Measurements from ENCODE around the gene DERL3.

The DERL3 gene

GRCh38 chr22:23812378-23812777 lies 26.4 kb downstream of the DERL3 start:
- no peaks in the 10 kb centered on the region for H3K4me1 ChIP-seq (ENCODE audit: control insufficient read depth, insufficient read depth, low read length)
- no peaks in the 10 kb centered on the region for H3K9me3 ChIP-seq (ENCODE audit: control insufficient read depth, insufficient read depth, low read length)
- no peaks in the 10 kb centered on the region for H3K27me3 ChIP-seq (ENCODE audit: control insufficient read depth, insufficient read depth, low read length)
- H3K9ac ChIP-seq (ENCODE audit: low read depth, low read length): no peak overlapping the region
- H3K36me3 ChIP-seq (ENCODE audit: control insufficient read depth, insufficient read depth, low read length): peaks cover 18% of the 10 kb centered on the region
- H3K4me3 ChIP-seq (ENCODE audit: low read depth, low read length): no peak overlapping the region

DNA sequence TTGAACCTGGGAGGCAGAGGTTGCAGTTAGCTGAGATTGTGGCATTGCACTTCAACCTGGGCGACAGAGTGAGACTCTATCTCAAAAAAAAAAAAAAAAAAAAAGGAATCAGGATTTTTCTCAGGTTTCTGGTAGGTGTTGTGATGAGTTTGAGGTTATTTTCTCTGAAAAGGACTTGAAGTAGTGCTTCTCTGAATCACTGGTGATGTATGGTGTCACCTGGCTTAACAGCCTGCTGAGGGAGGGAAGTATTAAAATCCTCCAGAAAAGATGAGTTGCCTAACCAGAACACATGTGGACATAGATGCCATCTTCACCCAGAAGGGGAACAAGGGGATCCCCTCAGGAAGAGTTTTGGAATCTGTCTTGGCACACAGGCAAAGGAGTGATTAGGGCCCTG lies 32.0 kb downstream of the DERL3 start:
- Histone ChIP-seq H3K9ac (ENCODE audit: low read depth, low read length) (no peak overlapping the region), H3K4me1 (ENCODE audit: control insufficient read depth, insufficient read depth, low read length) (no peaks in the 10 kb centered on the region), H3K4me3 (ENCODE audit: low read depth, low read length) (no peak overlapping the region), H3K36me3 (ENCODE audit: control insufficient read depth, insufficient read depth, low read length) (peaks cover 34% of the 10 kb centered on the region), H3K9me3 (ENCODE audit: control insufficient read depth, insufficient read depth, low read length) (no peaks in the 10 kb centered on the region), H3K27me3 (ENCODE audit: control insufficient read depth, insufficient read depth, low read length) (no peaks in the 10 kb centered on the region)

DNA sequence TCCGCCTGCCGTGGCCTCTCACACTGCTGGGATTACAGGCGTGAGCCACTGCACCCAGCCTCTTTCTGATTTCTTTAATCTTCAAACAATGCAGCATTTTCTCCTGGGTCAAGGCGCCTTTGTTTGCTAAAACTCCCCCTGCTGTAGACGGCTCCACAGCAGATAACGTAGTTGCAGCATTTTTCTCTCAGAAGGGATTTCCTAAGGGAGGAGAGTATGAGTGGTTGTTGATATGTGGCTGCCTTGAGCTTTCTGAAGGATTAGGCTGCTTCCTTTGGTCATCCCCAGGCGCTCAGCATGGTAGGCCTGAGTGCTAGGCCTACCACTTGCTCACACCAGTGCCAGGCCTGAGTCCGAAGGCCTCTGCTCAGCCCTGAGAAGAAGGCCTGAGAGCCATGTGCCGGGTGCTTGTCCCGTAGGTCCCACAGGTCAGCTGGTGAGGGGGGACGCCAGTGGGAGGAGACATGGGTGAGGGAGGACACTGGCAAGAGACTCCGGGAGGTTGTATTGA lies 34.0 kb downstream of the DERL3 start:
- Histone ChIP-seq H3K4me1 (ENCODE audit: control insufficient read depth, insufficient read depth, low read length) (no peaks in the 10 kb centered on the region), H3K9me3 (ENCODE audit: control insufficient read depth, insufficient read depth, low read length) (no peaks in the 10 kb centered on the region), H3K36me3 (ENCODE audit: control insufficient read depth, insufficient read depth, low read length) (peaks cover 50% of the 10 kb centered on the region), H3K9ac (ENCODE audit: low read depth, low read length) (no peak overlapping the region), H3K4me3 (ENCODE audit: low read depth, low read length) (no peak overlapping the region), H3K27me3 (ENCODE audit: control insufficient read depth, insufficient read depth, low read length) (no peaks in the 10 kb centered on the region)

GRCh38 chr22:23803001-23803819 lies 35.6 kb downstream of the DERL3 start:
- H3K9me3 ChIP-seq (ENCODE audit: control insufficient read depth, insufficient read depth, low read length): no peaks in the 10 kb centered on the region
- no peak overlapping the region for H3K9ac ChIP-seq (ENCODE audit: low read depth, low read length)
- H3K27me3 ChIP-seq (ENCODE audit: control insufficient read depth, insufficient read depth, low read length): no peaks in the 10 kb centered on the region
- peaks cover 54% of the 10 kb centered on the region for H3K36me3 ChIP-seq (ENCODE audit: control insufficient read depth, insufficient read depth, low read length)
- H3K4me3 ChIP-seq (ENCODE audit: low read depth, low read length): no peak overlapping the region
- H3K4me1 ChIP-seq (ENCODE audit: control insufficient read depth, insufficient read depth, low read length): no peaks in the 10 kb centered on the region

DNA sequence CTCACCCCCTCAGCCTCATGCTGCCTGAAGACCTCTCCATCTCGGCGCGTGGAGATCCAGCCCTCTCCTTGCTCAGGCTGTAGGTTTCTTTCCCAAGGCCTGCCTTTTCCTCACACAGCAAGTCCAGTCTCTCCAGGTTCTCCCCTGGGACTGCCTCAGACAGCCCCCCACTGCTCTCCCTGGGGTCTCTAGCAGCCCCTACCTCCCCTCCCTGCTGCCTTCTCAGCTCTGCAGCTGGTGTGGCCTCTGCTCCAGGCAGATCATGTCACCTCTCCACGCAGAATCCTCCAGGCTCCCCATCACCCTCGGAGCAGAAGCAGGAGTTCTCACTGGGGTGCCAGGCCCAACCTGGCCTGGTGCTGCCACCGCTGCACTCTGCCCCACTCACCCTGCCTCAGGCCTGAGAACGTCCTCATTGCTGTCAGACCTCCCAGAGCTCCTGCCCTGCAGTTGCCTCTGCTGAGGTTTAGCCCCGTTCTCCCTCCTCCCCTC lies 36.9 kb downstream of the DERL3 start:
- H3K4me3 ChIP-seq (ENCODE audit: low read depth, low read length): no peak overlapping the region
- H3K9ac ChIP-seq (ENCODE audit: low read depth, low read length): no peak overlapping the region
- H3K36me3 ChIP-seq (ENCODE audit: control insufficient read depth, insufficient read depth, low read length): peaks cover 56% of the 10 kb centered on the region

DNA sequence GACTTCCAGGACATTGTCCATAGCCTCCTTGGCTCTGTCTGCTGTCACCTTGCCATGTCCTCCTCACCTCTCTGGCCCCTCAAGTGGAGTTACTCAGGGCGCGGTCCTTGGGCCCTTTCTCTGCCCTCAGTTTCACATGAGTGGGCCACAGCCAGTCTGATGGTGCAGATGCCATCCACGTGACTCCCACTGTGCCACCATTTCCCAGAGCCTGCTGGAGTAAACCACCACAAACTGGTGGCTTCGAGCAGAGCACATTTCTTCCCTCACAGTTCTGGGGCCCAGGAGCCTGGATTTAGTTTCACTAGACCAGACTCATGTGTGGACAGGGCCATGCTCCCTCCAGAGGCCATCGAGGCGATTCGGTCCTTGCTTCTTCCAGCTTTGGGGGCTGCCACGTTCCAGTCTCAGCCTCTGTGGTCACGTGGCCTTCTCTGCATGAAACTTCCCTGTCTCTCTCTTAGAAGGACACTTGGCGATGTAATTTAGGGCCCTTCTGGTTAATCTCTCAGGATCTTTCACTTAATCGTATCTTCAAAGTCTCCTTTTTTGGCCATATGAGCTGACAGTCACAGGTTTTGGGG lies 37.5 kb downstream of the DERL3 start:
- Histone ChIP-seq H3K4me1 (ENCODE audit: control insufficient read depth, insufficient read depth, low read length) (no peaks in the 10 kb centered on the region), H3K27me3 (ENCODE audit: control insufficient read depth, insufficient read depth, low read length) (no peaks in the 10 kb centered on the region), H3K9me3 (ENCODE audit: control insufficient read depth, insufficient read depth, low read length) (no peaks in the 10 kb centered on the region), H3K36me3 (ENCODE audit: control insufficient read depth, insufficient read depth, low read length) (peaks cover 52% of the 10 kb centered on the region), H3K4me3 (ENCODE audit: low read depth, low read length) (no peak overlapping the region), H3K9ac (ENCODE audit: low read depth, low read length) (no peak overlapping the region)

More for the DNA sequence above, 36.9 kb downstream of the DERL3 start:
- Histone ChIP-seq H3K27me3 (ENCODE audit: control insufficient read depth, insufficient read depth, low read length) (no peaks in the 10 kb centered on the region), H3K9me3 (ENCODE audit: control insufficient read depth, insufficient read depth, low read length) (no peaks in the 10 kb centered on the region), H3K4me1 (ENCODE audit: control insufficient read depth, insufficient read depth, low read length) (no peaks in the 10 kb centered on the region)

DNA sequence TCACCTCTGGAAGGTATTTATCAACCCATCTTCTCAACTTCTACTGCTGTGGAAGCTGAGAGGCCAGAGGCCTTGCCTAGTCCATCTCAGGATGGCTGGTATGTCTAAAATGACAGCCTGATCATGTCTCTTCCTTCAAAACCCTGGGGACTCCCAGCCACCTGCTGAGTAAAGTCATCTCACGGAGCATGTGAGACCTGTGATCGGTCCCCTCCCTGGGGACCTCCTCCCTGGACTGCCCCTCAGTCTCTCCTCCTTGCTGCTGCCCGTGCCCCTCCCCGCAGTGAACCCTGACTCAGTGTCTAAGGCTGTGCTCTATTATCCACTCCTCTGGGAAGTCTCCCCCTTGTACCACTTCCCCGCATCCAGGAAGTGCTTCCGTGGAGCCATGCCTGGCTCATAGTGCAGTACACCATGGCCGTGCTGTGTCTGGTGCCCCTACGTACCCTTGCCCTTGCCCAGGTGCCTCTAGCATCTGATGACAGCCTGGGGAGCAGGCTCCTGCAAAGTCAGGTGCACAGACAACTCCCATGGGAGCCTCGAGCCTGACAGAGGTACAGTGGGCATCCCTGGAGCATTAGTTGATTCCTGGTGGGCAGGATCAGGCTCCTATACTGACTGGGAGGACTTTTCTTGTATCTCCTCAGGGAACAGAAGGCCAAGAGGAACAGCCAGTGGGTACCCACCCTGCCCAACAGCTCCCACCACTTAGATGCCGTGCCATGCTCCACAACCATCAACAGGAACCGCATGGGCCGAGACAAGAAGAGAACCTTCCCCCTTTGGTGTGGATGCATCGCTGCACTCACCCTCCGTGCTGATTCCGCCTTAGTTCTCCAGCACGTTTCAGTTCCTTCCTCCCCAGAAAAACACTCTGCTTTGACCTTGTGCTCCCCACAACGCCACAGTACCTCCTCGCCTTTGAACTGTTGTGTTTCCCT lies 38.2 kb downstream of the DERL3 start:
- peaks cover 49% of the 10 kb centered on the region for H3K36me3 ChIP-seq (ENCODE audit: control insufficient read depth, insufficient read depth, low read length)
- no peak overlapping the region for H3K4me3 ChIP-seq (ENCODE audit: low read depth, low read length)
- no peaks in the 10 kb centered on the region for H3K9me3 ChIP-seq (ENCODE audit: control insufficient read depth, insufficient read depth, low read length)
- H3K27me3 ChIP-seq (ENCODE audit: control insufficient read depth, insufficient read depth, low read length): no peaks in the 10 kb centered on the region
- no peak overlapping the region for H3K9ac ChIP-seq (ENCODE audit: low read depth, low read length)
- no peaks in the 10 kb centered on the region for H3K4me1 ChIP-seq (ENCODE audit: control insufficient read depth, insufficient read depth, low read length)

DNA sequence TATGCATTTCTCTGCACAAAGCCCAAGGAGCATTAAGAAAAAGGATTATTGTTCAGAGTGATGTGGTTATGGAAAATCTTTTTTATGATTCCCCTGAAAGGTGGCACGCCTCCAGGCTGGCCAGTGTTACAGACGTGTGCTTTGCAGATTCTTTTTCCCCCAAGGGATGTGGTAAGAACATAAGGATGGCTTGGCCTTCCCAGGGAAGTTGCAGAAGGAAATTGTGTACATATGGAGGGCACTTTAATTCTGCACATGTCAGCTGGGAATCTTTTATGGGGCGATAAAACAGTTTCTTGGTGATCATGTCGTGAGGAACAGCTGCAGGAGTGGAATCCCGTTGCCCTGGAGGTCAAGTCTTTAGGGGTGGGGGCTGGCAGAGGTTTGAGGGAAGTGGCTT lies 42.3 kb downstream of the DERL3 start:
- no peak overlapping the region for H3K4me3 ChIP-seq (ENCODE audit: low read depth, low read length)
- H3K36me3 ChIP-seq (ENCODE audit: control insufficient read depth, insufficient read depth, low read length): peaks cover 33% of the 10 kb centered on the region
- no peaks in the 10 kb centered on the region for H3K9me3 ChIP-seq (ENCODE audit: control insufficient read depth, insufficient read depth, low read length)
- no peaks in the 10 kb centered on the region for H3K27me3 ChIP-seq (ENCODE audit: control insufficient read depth, insufficient read depth, low read length)
- no peaks in the 10 kb centered on the region for H3K4me1 ChIP-seq (ENCODE audit: control insufficient read depth, insufficient read depth, low read length)
- no peak overlapping the region for H3K9ac ChIP-seq (ENCODE audit: low read depth, low read length)

DNA sequence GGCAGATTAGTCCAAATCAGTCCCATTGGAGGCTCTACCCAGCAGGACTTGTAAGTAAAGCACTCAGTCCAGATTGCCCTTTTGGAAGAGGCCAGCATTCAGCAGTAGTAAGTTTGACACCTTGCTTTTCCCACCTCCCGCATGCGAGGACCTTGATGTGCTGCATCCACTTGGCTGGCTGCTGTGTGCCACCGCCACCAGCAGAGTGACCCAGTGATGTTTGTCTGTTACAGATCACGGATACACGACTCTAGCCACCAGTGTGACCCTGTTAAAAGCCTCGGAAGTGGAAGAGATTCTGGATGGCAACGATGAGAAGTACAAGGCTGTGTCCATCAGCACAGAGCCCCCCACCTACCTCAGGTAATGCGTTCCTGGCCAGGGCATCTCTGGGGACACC lies 45.5 kb downstream of the DERL3 start:
- Histone ChIP-seq H3K27me3 (ENCODE audit: control insufficient read depth, insufficient read depth, low read length) (no peaks in the 10 kb centered on the region), H3K4me3 (ENCODE audit: low read depth, low read length) (no peak overlapping the region), H3K4me1 (ENCODE audit: control insufficient read depth, insufficient read depth, low read length) (peaks cover 7% of the 10 kb centered on the region), H3K9me3 (ENCODE audit: control insufficient read depth, insufficient read depth, low read length) (no peaks in the 10 kb centered on the region), H3K9ac (ENCODE audit: low read depth, low read length) (no peak overlapping the region), H3K36me3 (ENCODE audit: control insufficient read depth, insufficient read depth, low read length) (peaks cover 20% of the 10 kb centered on the region)

- Histone ChIP-seq H3K4me3 (ENCODE audit: low read depth, low read length) (no peak overlapping the region), H3K9me3 (ENCODE audit: control insufficient read depth, insufficient read depth, low read length) (no peaks in the 10 kb centered on the region), H3K36me3 (ENCODE audit: control insufficient read depth, insufficient read depth, low read length) (peaks cover 16% of the 10 kb centered on the region), H3K4me1 (ENCODE audit: control insufficient read depth, insufficient read depth, low read length) (peaks cover 7% of the 10 kb centered on the region), H3K27me3 (ENCODE audit: control insufficient read depth, insufficient read depth, low read length) (no peaks in the 10 kb centered on the region), H3K9ac (ENCODE audit: low read depth, low read length) (no peak overlapping the region)
Observed at GRCh38 chr22:23791738-23792645, 46.8 kb downstream of the DERL3 start.

All from iPS-15b (cell line).